OCI-LY7 (cell line): ENCODE data around the gene NBL1. TPM values are rescaled to one million over a fixed set of nuclear protein-coding genes. Genes with fewer than 3 reads are reported as not detected.

Experiments
- BruUV-seq: library from RNA; stranded (reverse); fragments of 400-500 nt; replicated peaks from 2 replicates; lab custom pipeline; 2021; lab: Mats Ljungman, UMichigan
- CTCF ChIA-PET: fragments of 300-600 bp; sonication (Branson Sonifier 250); formaldehyde crosslinking; loops from one replicate; lab custom pipeline; 2022; ENCODE audit warnings: antibody characterized with exemption; ENCODE audit not compliant: unreplicated experiment; lab: Charles Lee
- POLR2A ChIA-PET: fragments of 300-600 bp; sonication (Branson Sonifier 250); formaldehyde crosslinking; loops from one replicate; lab custom pipeline; 2022; ENCODE audit warnings: antibody characterized with exemption; lab: Charles Lee
- DNase-seq: peaks from one replicate; pipeline ENCODE4 v3.0.0-alpha.2; 2015; ENCODE audit warnings: low spot score
- H2AFZ ChIP-seq: fragments of 200-600 bp; sonication (generic), shearing (Covaris generic); 2 replicates; pipeline ENCODE4 v1.6.1; 2014; ENCODE audit warnings: mild to moderate bottlenecking, antibody characterized with exemption, low read length, moderate library complexity
- H3K27ac ChIP-seq: fragments of 200-600 bp; sonication (generic); 2 replicates; pipeline ENCODE4 v1.5.1; 2014; ENCODE audit warnings: mixed run types, low read depth, mild to moderate bottlenecking, moderate library complexity, low read length, inconsistent platforms; ENCODE audit not compliant: poor library complexity, severe bottlenecking
- H3K36me3 ChIP-seq: fragments of 200-600 bp; sonication (generic); 2 replicates; pipeline ENCODE4 v1.6.1; 2014; ENCODE audit warnings: mild to moderate bottlenecking, antibody characterized with exemption, low read length, moderate library complexity, mixed read lengths; ENCODE audit not compliant: insufficient read depth
- H3K4me1 ChIP-seq: fragments of 200-600 bp; sonication (generic); 2 replicates; pipeline ENCODE4 v1.5.1; 2014; ENCODE audit warnings: mild to moderate bottlenecking, low read length; ENCODE audit not compliant: insufficient read depth, poor library complexity, severe bottlenecking
- H3K4me2 ChIP-seq: fragments of 200-600 bp; sonication (generic); 2 replicates; pipeline ENCODE4 v1.6.1; 2014; ENCODE audit warnings: mild to moderate bottlenecking, low read length
- H3K4me3 ChIP-seq: fragments of 200-600 bp; sonication (generic); 2 replicates; pipeline ENCODE4 v1.5.1; 2014; ENCODE audit warnings: mild to moderate bottlenecking, low read depth, low read length; ENCODE audit not compliant: poor library complexity, severe bottlenecking
- H3K79me2 ChIP-seq: fragments of 200-600 bp; sonication (generic); 2 replicates; pipeline ENCODE4 v1.6.1; 2016; ENCODE audit warnings: low read depth, mild to moderate bottlenecking, low read length, moderate library complexity, mixed read lengths; ENCODE audit not compliant: insufficient read depth
- H3K9me2 ChIP-seq: fragments of 200-600 bp; sonication (generic); 2 replicates; pipeline ENCODE4 v1.6.1; 2016; ENCODE audit warnings: mild to moderate bottlenecking, low read length, mixed read lengths; ENCODE audit not compliant: insufficient read depth
- H3K9me3 ChIP-seq: fragments of 200-600 bp; sonication (generic); 2 replicates; pipeline ENCODE4 v1.6.1; 2014; ENCODE audit warnings: mild to moderate bottlenecking, mixed run types, low read length, mixed read lengths
- H4K20me1 ChIP-seq: fragments of 200-600 bp; sonication (generic); 2 replicates; pipeline ENCODE4 v1.6.1; 2014; ENCODE audit warnings: mild to moderate bottlenecking, antibody characterized with exemption, low read length, moderate library complexity, mixed read lengths; ENCODE audit not compliant: insufficient read depth
- EZH2phosphoT487 ChIP-seq: fragments of 200-600 bp; sonication (generic); IDR thresholded peaks from 2 replicates; pipeline ENCODE4 v1.6.1; 2018; ENCODE audit warnings: low read depth, borderline replicate concordance, mild to moderate bottlenecking, mixed run types, antibody characterized with exemption, low read length, moderate library complexity, mixed read lengths
- intact Hi-C: fragments of 100-400 bp; cut with micrococcal nuclease; formaldehyde crosslinking; loops from one replicate; pipeline ENCODE4 v1.10.0; 2022; ENCODE audit not compliant: unreplicated experiment
- total RNA-seq, 2 experiments: library from RNA; depleted of rRNA in 1 of 2; stranded (reverse); fragments of >200 nt in 1 of 2; shearing (Covaris generic) in 1 of 2; gene quantifications; 2 replicates each; pipeline ENCODE4 v1.2.3, GENCODE V29; 2014 to 2022
- TF ChIP-seq, protein P1 (sequence below): fragments of 200-600 bp; sonication (generic); conservative IDR thresholded peaks from 2 replicates; pipeline ENCODE4 v1.5.1; 2014; ENCODE audit warnings: mild to moderate bottlenecking, antibody characterized with exemption, low read length, moderate library complexity, mixed read lengths

NBL1 gene
- total RNA-seq, 2 experiments from 2014 or later = not detected

DNA sequence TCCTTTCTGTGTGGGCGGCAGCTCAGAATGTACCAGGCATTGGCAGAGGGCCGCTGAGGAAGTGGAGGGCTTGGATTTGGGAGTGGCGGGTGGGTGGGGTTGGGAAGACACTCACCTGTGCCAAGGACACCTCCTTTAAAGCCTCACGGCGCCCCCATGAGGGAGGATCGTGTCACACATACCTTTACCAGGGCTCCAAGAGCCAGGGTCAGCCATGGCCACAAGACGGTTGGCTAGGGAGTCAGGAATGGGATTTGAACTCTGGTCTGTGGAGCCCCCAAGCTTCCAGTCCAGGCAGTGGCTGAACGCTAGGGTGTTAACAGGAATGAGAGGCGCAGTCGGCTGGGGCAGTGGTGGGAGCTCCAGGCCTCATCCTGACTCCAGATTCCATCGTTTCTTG, 4.6 kb downstream of the NBL1 start:
- no peak overlapping the region for H2AFZ ChIP-seq
- H3K4me1 ChIP-seq = no peaks in the 10 kb centered on the region
- TF ChIP-seq, protein P1, sequence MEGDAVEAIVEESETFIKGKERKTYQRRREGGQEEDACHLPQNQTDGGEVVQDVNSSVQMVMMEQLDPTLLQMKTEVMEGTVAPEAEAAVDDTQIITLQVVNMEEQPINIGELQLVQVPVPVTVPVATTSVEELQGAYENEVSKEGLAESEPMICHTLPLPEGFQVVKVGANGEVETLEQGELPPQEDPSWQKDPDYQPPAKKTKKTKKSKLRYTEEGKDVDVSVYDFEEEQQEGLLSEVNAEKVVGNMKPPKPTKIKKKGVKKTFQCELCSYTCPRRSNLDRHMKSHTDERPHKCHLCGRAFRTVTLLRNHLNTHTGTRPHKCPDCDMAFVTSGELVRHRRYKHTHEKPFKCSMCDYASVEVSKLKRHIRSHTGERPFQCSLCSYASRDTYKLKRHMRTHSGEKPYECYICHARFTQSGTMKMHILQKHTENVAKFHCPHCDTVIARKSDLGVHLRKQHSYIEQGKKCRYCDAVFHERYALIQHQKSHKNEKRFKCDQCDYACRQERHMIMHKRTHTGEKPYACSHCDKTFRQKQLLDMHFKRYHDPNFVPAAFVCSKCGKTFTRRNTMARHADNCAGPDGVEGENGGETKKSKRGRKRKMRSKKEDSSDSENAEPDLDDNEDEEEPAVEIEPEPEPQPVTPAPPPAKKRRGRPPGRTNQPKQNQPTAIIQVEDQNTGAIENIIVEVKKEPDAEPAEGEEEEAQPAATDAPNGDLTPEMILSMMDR = 0 out of 2 replicates have a peak, but pooled peaks have one; percentile 25
- no peak for TF ChIP-seq EZH2phosphoT487
- DNase-seq = no peak
- BruUV-seq = no TSS peak
- H3K9me3 ChIP-seq = no peaks in the 10 kb centered on the region
- POLR2A ChIA-PET = no interaction called here
- H3K9me2 ChIP-seq = no peaks in the 10 kb centered on the region
- H3K4me2 ChIP-seq = no peak overlapping the region
- intact Hi-C loops = no loop called here
- no peaks in the 10 kb centered on the region for H3K36me3 ChIP-seq
- no peak overlapping the region for H3K27ac ChIP-seq
- H4K20me1 ChIP-seq = no peaks in the 10 kb centered on the region
- CTCF ChIA-PET = interaction anchor here (0.5 kb wide), 1 partner anchor 13 kb away, joined by 3 read pairs; no protein-coding TSS in a partner anchor
- H3K4me3 ChIP-seq = no peak overlapping the region
- no peaks in the 10 kb centered on the region for H3K79me2 ChIP-seq

GRCh38 chr1:19650416-19651140, 6.5 kb downstream of the NBL1 start:
- Histone ChIP-seq H3K79me2 (no peaks in the 10 kb centered on the region), H2AFZ (no peak overlapping the region), H3K36me3 (no peaks in the 10 kb centered on the region), H3K4me1 (no peaks in the 10 kb centered on the region), H4K20me1 (no peaks in the 10 kb centered on the region), H3K9me3 (no peaks in the 10 kb centered on the region), H3K4me3 (no peak overlapping the region), H3K4me2 (no peak overlapping the region), H3K27ac (no peak overlapping the region), H3K9me2 (no peaks in the 10 kb centered on the region)
- ChIA-PET CTCF (interaction anchor here (1.2 kb wide), 1 partner anchor 10 kb away, joined by 3 read pairs; no protein-coding TSS in a partner anchor), POLR2A (interaction anchor here (0.6 to 1.2 kb wide), 3 partner anchors 60 to 258 kb away, joined by 3 to 6 read pairs (median 4); no protein-coding TSS in a partner anchor)
- BruUV-seq = no TSS peak
- intact Hi-C loops = loop anchor here (1.0 to 10.0 kb wide), 3 partner anchors 259 to 396 kb away; partner anchors contain the start of genes EMC1 and MRTO4
- TF ChIP-seq, protein P1 = no peak
- no peak for TF ChIP-seq EZH2phosphoT487
- DNase-seq = no peak
